GM11168 (cell line): ENCODE data around the gene SHH.

Source experiments
- in situ Hi-C: fragments of 300-500 bp; cut with MboI; formaldehyde crosslinking; loops from one replicate; pipeline ENCODE4 v1.12.0; 2022; ENCODE audit warnings: low sequenced_read_pairs; ENCODE audit not compliant: unreplicated experiment

The SHH gene

GRCh38 chr7:155811895-155812761, at the start of gene SHH:
TSS of gene SHH (minus strand) at chr7:155812463. CDS start at chr7:155812122, 341 bp downstream.
- in situ Hi-C loops: no loop called here

DNA sequence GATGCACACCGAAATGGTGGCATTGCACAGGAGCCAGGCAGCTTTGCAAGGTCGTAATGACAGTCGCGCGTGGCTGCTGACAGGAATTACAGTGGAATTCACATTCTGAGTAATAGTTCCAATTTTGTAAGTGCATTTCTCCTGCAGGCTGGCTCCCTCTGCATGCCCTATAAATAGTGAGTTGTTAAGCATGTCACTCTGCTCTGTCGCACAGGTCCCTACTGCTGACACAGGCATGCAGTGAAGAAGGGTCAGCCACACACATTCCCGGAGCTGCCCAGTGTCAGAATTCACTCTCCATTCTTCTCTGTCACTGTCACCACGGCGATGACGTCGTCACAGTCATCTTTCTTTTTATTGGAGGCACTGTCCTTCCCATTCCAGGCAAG, 49.2 kb upstream of the SHH start:
- in situ Hi-C loops: no loop called here

DNA sequence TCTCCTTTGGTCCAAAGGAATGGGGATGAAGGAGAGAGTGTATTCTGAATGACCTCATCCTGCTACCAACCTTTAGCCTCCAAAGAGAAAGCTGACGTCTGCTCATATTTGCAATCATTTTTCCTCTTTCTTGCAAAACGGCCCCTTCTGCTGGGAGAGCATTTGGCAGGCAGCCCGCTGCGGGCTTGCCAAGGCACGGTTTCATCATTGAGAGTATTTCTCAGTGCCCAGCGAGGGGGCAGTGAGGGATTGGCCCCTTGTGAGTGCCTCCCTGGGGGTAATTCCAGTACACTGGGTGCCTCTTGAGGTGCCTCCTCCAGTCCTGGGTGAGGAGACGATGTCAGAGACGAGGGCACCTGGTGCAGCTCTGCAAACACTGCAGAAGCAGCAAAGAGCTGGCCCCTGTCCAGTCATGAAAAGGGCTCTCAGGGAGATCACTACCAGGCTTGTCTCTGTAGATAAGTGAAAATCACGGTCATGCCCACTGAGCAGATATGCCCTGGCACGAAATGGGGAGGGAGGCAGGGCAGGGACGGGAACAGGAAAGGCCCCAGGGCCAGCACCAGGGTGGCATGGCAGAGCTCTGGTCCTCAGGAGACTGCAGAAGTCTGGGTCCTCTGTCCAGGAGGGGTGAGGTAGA, 48.7 kb upstream of the SHH start:
- in situ Hi-C loops: no loop called here

GRCh38 chr7:155860461-155860839, 48.2 kb upstream of the SHH start:
- in situ Hi-C loops: no loop called here

GRCh38 chr7:155858521-155859061, 46.3 kb upstream of the SHH start:
- in situ Hi-C loops: no loop called here

DNA sequence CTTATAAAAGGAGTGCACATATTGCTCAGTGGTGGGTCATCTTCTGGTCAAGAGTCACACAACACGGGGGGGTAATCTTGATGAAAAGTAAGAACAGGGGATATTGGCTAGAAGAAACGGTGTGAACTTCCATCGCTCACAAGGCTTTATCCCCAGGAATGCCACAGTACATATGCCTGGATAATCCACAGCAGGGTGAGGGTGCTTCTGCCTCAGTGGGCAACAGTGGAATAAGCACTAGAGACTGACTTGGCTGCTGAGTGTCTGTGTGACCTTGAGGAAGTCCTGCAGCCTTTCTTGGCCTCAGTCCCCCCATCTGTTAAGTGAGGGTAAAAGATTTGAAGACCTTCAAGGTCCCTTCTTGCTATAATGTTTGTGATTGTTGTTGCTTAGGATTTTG, 44.9 kb upstream of the SHH start:
- in situ Hi-C loops: no loop called here

DNA sequence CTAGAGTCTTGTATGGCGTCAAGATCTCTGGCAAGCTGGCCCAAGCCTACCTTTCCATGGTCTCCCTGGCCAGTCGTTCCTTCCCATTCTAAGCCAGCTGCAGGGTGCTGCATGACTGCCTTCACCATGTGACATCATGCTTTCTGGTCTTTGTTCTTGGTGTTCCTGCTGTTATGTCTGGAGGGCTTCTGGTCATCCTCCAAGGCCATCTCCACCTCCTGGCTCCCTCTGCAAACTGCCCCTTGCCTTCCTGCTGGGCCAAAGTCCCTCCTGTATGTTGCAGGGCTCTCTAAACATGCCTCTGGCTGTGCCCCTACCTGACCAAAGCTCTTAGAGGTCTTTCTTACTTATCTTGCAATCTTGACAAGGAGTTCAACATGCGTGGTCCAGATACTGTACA, 44.4 kb upstream of the SHH start:
- in situ Hi-C loops: no loop called here

GRCh38 chr7:155852426-155853301, 40.4 kb upstream of the SHH start:
- in situ Hi-C loops: no loop called here

- in situ Hi-C loops: no loop called here
Measured at GRCh38 chr7:155851892-155852291, 39.6 kb upstream of the SHH start.

- in situ Hi-C loops: no loop called here
Measured at GRCh38 chr7:155850766-155851678, 38.8 kb upstream of the SHH start.

DNA sequence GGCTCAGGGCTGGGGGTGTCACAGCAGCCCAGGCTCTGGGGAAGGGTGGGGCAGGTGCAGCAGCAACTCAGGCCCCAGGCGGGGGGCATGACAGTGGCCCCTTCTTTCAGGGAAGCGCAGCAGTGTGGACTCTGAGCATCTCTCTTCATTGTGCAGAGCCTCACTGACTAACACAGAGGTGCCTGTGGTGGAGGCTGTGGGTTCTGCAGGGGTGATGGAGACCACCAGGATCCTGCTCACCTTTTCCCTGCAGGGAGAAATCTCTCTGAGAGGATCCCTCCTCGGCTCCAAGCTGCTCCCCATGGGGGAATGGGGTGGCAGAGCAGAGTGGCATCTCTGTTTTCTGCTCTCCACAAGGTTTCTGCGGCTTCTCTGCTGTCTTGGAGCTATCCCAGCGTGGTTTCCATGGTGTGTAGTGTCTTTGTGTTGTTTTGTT, 37.8 kb upstream of the SHH start:
- in situ Hi-C loops: no loop called here

DNA sequence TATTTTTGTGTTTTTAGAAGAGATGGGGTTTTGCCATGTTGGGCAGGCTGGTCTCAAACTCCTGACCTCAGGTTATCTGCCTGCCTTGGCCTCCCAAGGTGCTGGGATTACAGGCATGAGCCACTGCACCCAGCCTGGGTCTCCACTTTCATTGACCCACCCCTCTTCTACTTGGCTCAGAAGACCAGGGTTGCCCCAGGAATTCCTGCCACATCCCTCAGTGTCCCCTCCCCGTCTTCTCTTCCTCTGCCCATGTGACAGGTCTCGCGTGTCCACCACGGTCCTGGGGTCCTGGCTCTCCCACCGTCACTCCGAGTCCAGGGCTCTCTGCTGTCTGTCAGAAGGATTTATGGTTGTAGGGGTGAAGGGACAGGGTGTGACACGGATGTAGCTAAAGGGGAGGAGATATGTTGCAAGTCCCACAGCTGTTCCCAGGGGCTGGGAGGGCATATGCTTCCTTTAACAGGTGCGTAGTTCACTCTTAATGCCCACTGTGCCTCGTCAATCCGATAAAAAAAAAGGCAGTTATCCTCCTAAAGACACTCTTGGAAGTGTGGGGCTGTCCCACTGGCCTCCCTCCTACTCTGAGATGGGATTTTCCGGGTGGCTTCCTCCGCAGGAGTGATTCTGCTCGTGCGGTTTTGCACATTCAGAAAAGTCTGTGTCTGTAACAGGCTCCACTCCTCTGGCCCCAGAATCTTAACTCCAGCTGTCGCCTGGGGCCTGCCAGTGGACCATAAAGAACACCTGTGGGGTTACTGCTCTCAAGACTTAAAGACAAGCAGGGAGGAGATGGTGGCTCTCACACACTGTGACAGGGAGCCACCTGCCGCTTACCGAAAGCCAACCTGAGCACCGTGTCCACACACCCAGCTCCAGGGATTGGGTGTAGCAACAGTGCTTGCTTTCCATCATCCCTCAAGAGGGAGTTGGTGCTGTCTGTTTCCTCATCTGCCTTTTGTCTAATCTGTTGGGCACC, 36.7 kb upstream of the SHH start:
- in situ Hi-C loops: no loop called here

- in situ Hi-C loops: no loop called here
Measured at GRCh38 chr7:155847821-155848435, 35.7 kb upstream of the SHH start.

DNA sequence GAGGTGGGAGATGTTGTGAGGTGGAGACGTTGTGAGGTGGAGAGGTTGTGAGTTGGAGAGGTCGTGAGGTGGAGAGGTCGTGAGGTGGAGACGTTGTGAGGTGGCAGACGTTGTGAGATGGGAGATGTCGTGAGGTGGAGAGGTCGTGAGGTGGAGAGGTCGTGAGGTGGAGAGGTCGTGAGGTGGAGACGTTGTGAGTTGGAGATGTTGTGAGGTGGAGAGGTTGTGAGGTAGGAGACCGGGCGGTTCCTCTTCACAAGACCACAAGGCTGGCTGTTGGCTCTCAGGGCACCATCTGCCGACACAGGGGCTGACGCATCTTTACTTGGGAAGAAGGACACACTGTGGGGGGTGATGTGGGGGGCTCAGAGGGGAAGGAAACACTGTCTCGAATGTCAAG, 34.7 kb upstream of the SHH start:
- in situ Hi-C loops: no loop called here

GRCh38 chr7:155846156-155846555, 33.9 kb upstream of the SHH start:
- in situ Hi-C loops: no loop called here

GRCh38 chr7:155845226-155845625, 33.0 kb upstream of the SHH start:
- in situ Hi-C loops: no loop called here

DNA sequence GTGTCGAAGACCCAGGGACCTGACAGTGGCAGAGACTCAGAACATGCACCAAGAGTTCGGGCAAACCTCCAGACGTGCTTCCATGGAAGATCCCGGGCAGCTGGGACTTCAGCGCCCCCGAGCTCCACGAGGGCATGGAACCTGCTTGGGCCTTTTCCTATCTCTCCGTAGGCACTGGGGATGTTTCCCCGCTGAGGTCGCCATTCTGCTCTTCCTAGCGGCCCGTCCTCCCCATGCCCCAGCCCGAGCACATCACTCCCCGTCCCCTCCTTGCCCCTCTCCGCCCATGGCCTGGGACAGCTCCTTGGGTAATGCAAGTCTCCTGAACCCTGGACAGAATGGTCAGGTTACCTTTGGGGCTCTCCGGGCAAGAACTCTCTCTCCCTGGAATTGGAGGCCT, 32.3 kb upstream of the SHH start:
- in situ Hi-C loops: no loop called here

- in situ Hi-C loops: no loop called here
Measured at GRCh38 chr7:155844019-155844453, 31.8 kb upstream of the SHH start.
